ENCODE results near the gene HAND1.

HAND1 gene

GRCh38 chr5:154478224-154478565 is at the start of gene HAND1:
Gene HAND1 (minus strand): TSS chr5:154478227. CDS start chr5:154478008, 219 bp downstream.
- no peak for DNase-seq

- DNase-seq, result no peak
These were observed 48.5 kb upstream of the HAND1 start for GRCh38 chr5:154526231-154527226.

GRCh38 chr5:154524859-154525258 is 46.8 kb upstream of the HAND1 start:
- no peak for DNase-seq

- no peak for DNase-seq
These were observed 46.2 kb upstream of the HAND1 start for GRCh38 chr5:154524181-154524580.

- no peak for DNase-seq
These were observed 45.7 kb upstream of the HAND1 start for GRCh38 chr5:154523709-154524108.

- no peak for DNase-seq
These were observed 45.1 kb upstream of the HAND1 start for GRCh38 chr5:154523104-154523503.

- DNase-seq, result no peak
These were observed 44.3 kb upstream of the HAND1 start for GRCh38 chr5:154522284-154522683.

GRCh38 chr5:154521756-154522155 is 43.7 kb upstream of the HAND1 start:
- DNase-seq, result no peak

GRCh38 chr5:154520861-154521453 is 42.9 kb upstream of the HAND1 start:
- no peak for DNase-seq

- DNase-seq, result no peak
These were observed 41.3 kb upstream of the HAND1 start for GRCh38 chr5:154519359-154519758.

GRCh38 chr5:154518438-154518867 is 40.4 kb upstream of the HAND1 start:
- DNase-seq, result no peak

GRCh38 chr5:154517810-154518437 is 39.9 kb upstream of the HAND1 start:
- no peak for DNase-seq

- DNase-seq, result no peak
These were observed 39.2 kb upstream of the HAND1 start for GRCh38 chr5:154517181-154517580.

GRCh38 chr5:154516475-154516874 is 38.4 kb upstream of the HAND1 start:
- DNase-seq, result no peak

GRCh38 chr5:154515488-154515887 is 37.5 kb upstream of the HAND1 start:
- DNase-seq, result peak; percentile 66

- no peak for DNase-seq
These were observed 36.3 kb upstream of the HAND1 start for GRCh38 chr5:154514331-154514730.

GRCh38 chr5:154513669-154514084 is 35.6 kb upstream of the HAND1 start:
- no peak for DNase-seq

- DNase-seq, result no peak
These were observed 34.0 kb upstream of the HAND1 start for GRCh38 chr5:154511984-154512383.

- no peak for DNase-seq
These were observed 31.9 kb upstream of the HAND1 start for GRCh38 chr5:154509784-154510555.

GRCh38 chr5:154508114-154508513 is 30.1 kb upstream of the HAND1 start:
- DNase-seq, result peak; percentile 12

- DNase-seq, result no peak
These were observed 28.7 kb upstream of the HAND1 start for GRCh38 chr5:154506716-154507080.

- no peak for DNase-seq
These were observed 28.2 kb upstream of the HAND1 start for GRCh38 chr5:154506049-154506715.
